Glomerular endothelial cell (primary cell): ENCODE data around the gene RPL36. TPM values are rescaled to one million over a fixed set of nuclear protein-coding genes. Genes with fewer than 3 reads are reported as not detected.
"Not testable (repeated sequence)": the region's sequence is repeated elsewhere in the genome, so short reads cannot be mapped to it uniquely, and the experiment has no call there.

Source experiments
- DNase-seq: peaks from one replicate; pipeline ENCODE4 v3.0.0-alpha.2; 2011; ENCODE audit warnings: low read depth, low spot score; ENCODE audit errors: extremely low read depth
- total RNA-seq: library from RNA; depleted of rRNA; stranded (reverse); fragments of >200 nt; gene quantifications from 2 replicates; pipeline ENCODE4 v1.2.3, GENCODE V29; 2015

Gene RPL36
- total RNA-seq, 1 donor from 2014 or later: 869 TPM

GRCh38 chr19:5702053-5702410, 11.9 kb downstream of the RPL36 start:
- DNase-seq: not testable (repeated sequence)

GRCh38 chr19:5703819-5704818, 14.0 kb downstream of the RPL36 start:
- no peak for DNase-seq

GRCh38 chr19:5705552-5705951, 15.5 kb downstream of the RPL36 start:
- no peak for DNase-seq

- no peak for DNase-seq
Observed at GRCh38 chr19:5706876-5707573, 16.9 kb downstream of the RPL36 start.

- DNase-seq: no peak
Observed at GRCh38 chr19:5707576-5708575, 17.8 kb downstream of the RPL36 start.

- no peak for DNase-seq
Observed at GRCh38 chr19:5711025-5711424, 20.9 kb downstream of the RPL36 start.

- no peak for DNase-seq
Observed at GRCh38 chr19:5711713-5712161, 21.6 kb downstream of the RPL36 start.

GRCh38 chr19:5713228-5713627, 23.1 kb downstream of the RPL36 start:
- DNase-seq: no peak

- no peak for DNase-seq
Observed at GRCh38 chr19:5714816-5715215, 24.7 kb downstream of the RPL36 start.

- no peak for DNase-seq
Observed at GRCh38 chr19:5717215-5717935, 27.3 kb downstream of the RPL36 start.

- DNase-seq: no peak
Observed at GRCh38 chr19:5718037-5718578, 28.0 kb downstream of the RPL36 start.

- DNase-seq: peak; percentile 14
Observed at GRCh38 chr19:5718579-5719273, 28.6 kb downstream of the RPL36 start.

- no peak for DNase-seq
Observed at GRCh38 chr19:5719274-5719960, 29.3 kb downstream of the RPL36 start.

GRCh38 chr19:5719961-5720790, 30.1 kb downstream of the RPL36 start, which contains the start of the genes CATSPERD and LONP1:
CATSPERD (plus strand) TSS chr19:5720637; CDS start chr19:5720738, 101 bp downstream.
LONP1 (minus strand) TSS chr19:5720146; CDS start chr19:5720132, 14 bp downstream.
- peak; percentile 91 for DNase-seq

- no peak for DNase-seq
Observed at GRCh38 chr19:5727453-5728050, 37.5 kb downstream of the RPL36 start.

GRCh38 chr19:5733172-5733571, 43.1 kb downstream of the RPL36 start:
- DNase-seq: not testable (repeated sequence)

- DNase-seq: no peak
Observed at GRCh38 chr19:5738423-5738822, 48.3 kb downstream of the RPL36 start.
